HCEC 1CT (cell line): ENCODE data around the gene SORCS2.

ENCODE experiments used
- DNase-seq: peaks from one replicate; pipeline ENCODE4 v3.0.0-alpha.2; 2017

Gene SORCS2

GRCh38 chr4:7519638-7520376 lies 327.5 kb downstream of the SORCS2 start:
- no peak for DNase-seq

- no peak for DNase-seq
Measured at GRCh38 chr4:7521666-7522065, 329.3 kb downstream of the SORCS2 start.

- no peak for DNase-seq
Measured at GRCh38 chr4:7522452-7523220, 330.3 kb downstream of the SORCS2 start.

DNA sequence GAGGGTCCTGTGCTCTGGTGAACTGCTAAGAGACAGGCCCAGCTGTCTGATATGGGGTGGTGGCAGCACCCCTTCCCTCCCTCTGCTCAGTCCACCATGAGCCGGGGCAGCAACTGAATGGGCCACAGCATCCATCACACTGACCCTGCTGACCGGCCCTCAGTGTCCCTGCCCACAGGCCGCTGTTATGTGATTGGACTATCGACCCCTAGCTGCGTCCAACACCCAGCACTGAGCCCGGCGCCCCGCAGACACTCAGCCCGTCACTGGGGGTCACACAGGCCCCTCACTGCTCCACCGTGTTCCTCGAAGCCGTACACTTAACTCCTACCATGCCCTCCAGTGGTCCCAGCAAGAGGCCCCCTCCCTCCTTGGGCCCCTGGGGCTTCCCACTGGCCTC lies 331.2 kb downstream of the SORCS2 start:
- no peak for DNase-seq

DNA sequence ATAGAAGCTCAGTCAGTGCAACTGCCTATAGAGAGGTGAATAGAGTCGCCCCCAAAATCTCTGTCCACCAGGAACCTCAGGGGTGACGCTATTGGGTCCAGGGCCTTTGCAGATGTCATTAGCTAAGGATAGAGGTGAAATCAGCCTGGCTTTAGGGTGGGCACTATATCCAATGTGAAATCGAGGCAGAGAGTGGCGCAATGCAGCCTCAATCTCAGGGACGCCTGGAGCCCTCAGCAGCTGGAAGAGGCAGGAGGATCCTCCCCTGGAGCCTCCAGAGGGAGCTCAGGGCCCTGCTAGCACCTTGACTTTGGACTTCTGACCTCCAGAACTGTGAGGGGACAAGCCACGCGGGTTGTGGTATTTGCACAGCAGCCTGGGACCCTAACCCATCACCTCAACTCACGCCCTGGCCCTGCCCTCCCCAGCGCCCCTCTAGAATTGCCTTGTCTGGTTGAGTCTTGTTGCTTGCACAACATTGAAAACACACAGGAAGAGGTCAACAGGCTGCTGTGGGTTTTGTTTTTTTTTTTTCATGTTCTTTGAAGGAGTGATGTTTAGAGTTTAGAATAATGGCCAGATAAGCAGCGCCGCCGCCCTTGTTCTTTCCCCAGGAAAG lies 331.8 kb downstream of the SORCS2 start:
- DNase-seq: no peak

GRCh38 chr4:7524843-7525242 lies 332.5 kb downstream of the SORCS2 start:
- no peak for DNase-seq

DNA sequence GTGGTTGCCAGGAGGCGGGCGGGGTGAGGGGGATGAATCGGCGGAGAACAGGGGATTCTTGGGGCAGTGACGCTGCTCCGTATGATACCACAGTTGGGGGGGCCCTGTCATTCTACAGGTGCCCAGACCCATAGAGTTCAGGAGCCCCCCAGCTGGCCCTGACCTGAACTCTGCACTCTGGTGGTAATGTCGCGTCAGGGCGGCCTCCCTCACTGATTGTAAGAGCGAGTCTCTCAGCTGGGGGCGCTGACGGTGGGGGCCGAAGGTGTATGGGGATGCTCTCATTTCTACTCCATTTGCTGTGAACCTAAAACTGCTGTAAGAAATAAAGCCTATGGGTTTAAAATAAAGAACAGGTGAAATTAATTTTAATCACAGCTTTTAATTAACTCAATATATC lies 334.2 kb downstream of the SORCS2 start:
- DNase-seq: no peak

- DNase-seq: no peak
Measured at GRCh38 chr4:7526929-7527535, 334.7 kb downstream of the SORCS2 start.

GRCh38 chr4:7529368-7530080 lies 337.2 kb downstream of the SORCS2 start:
- no peak for DNase-seq

DNA sequence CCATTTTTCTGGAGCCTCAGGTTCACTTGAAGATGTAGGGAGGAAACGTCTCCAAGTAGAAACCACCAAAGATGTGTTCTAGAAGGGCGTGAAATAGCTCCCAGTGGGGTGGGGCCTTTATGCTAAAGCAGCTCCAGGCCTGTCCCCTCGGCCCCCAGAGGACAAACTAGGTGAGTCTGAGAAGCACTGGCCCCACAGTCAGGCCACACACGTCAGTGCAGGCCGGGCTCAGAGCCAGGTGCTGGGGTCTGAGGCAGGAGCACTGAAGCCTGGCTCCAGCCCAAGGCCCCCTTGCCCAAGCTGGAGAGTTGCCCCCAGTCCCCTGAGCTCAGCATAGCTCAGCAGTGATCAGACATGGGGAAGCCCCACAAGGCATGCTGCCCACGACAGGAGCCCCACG lies 337.7 kb downstream of the SORCS2 start:
- no peak for DNase-seq

- no peak for DNase-seq
Measured at GRCh38 chr4:7530932-7531639, 338.7 kb downstream of the SORCS2 start.

GRCh38 chr4:7531640-7531994 lies 339.3 kb downstream of the SORCS2 start:
- no peak for DNase-seq

- DNase-seq: no peak
Measured at GRCh38 chr4:7532043-7532442, 339.7 kb downstream of the SORCS2 start.

DNA sequence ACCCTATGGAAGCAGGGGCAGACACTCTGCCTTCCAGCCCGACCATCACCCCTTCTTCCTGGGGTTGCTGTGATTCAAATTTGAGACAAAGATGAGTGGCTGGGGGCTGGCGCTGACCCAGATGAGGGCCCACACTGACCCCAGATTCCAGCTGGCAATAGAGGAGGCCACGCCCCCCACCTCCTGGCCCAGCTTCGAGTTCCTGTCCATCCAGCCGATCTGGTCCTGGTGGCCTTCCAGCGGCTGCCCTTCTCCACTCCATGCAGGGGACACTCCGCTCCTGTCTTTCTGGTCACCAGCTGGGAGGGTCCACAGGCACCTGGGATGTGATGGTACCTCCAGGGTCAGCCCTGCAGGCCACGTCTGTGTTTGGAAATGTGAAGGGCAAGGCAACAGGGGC lies 340.9 kb downstream of the SORCS2 start:
- DNase-seq: no peak

DNA sequence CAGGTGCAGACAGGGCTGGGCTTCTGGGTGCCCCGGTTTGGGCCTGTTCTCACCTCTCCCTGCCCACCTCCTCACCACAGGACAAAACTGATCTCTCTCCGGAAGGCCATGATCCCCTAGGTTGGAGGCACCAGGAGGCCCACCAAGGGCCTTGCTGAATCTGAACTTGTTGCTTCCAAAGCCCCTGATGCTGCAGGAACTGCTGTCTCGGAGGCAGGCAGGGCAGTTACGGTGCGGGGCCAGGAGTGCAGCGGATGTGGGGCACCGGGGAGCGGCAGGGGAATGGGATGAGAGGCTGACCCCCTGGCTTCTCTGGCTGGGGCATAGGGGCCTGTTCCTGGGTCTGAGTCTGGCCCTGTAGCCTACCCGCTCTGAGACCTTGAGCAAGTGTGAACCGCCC lies 342.8 kb downstream of the SORCS2 start:
- DNase-seq: no peak

GRCh38 chr4:7535619-7536018 lies 343.3 kb downstream of the SORCS2 start:
- no peak for DNase-seq

GRCh38 chr4:7536876-7537275 lies 344.5 kb downstream of the SORCS2 start:
- no peak for DNase-seq

GRCh38 chr4:7537853-7538400 lies 345.6 kb downstream of the SORCS2 start:
- DNase-seq: no peak

- DNase-seq: no peak
Measured at GRCh38 chr4:7538518-7538917, 346.2 kb downstream of the SORCS2 start.

DNA sequence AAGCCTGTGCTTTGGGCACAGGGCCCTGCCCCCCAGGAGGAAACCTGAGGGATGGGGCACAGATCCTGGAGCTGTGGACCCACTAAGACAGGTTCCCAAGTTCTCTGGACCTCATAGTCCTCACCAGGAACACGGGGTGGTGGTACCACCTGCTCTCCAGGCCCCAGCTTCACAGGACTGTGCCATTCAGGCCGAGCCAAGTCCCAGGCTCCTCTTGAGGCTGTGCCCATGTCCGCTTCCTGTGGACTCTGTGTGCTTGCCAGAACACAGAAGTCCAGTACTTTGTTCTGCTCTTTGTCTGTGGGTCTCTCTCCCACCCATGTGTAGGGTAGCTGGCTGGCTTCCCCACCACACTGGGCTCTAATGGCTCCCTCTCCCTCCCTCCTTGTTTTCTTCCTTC lies 346.8 kb downstream of the SORCS2 start:
- no peak for DNase-seq

- DNase-seq: no peak
Measured at GRCh38 chr4:7539659-7540058, 347.3 kb downstream of the SORCS2 start.

GRCh38 chr4:7540206-7540605 lies 347.9 kb downstream of the SORCS2 start:
- DNase-seq: no peak
